ENCODE measurements around the gene LIMCH1.

Gene LIMCH1

GRCh38 chr4:41572956-41573355 is 35.0 kb downstream of the LIMCH1 start:
- FAIRE-seq, result no peak
- no peak for TF ChIP-seq TAF1 (IDR thresholded peaks at IDR 0.05; ENCODE audit: low read depth, low read length)
- no peak for TF ChIP-seq PAX5 (IDR thresholded peaks at IDR 0.05; ENCODE audit: insufficient read depth, low read length, severe bottlenecking)
- TF ChIP-seq SPI1 (IDR thresholded peaks at IDR 0.05; ENCODE audit: low read depth, low read length), result no peak
- TF ChIP-seq POU2F2 (IDR thresholded peaks at IDR 0.05; ENCODE audit: low read depth, low read length), result no peak
- TF ChIP-seq POLR2AphosphoS5 (IDR thresholded peaks at IDR 0.05; ENCODE audit: low read depth, low read length), result no peak
- no peak for DNase-seq (ENCODE audit: insufficient read length, low spot score)

DNA sequence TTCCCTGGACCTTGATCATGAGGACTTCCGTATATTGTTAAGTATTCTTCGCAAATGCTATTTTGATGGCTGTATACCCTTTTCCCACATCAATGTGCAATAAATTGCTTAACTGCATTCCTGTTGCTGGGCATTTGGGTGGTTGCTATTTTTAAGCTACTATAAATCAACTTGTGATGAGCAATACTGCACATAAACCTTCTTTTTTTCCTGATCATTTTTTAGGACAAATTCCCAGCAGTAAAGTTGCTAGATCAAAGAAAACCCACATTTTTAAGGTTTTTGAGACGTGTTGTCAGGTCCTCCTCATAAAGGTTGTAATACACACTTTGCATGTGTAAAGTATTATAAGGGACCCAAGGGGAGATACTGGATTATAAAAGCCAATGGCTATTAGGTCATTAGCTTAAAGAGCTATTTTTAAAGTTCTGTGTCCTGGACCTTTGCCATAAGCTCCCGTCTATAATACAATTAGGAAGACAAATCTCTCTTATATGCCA is 35.6 kb downstream of the LIMCH1 start:
- TF ChIP-seq SPI1 (IDR thresholded peaks at IDR 0.05; ENCODE audit: low read depth, low read length), result no peak
- no peak for TF ChIP-seq PAX5 (IDR thresholded peaks at IDR 0.05; ENCODE audit: insufficient read depth, low read length, severe bottlenecking)
- no peak for TF ChIP-seq POLR2A (IDR thresholded peaks at IDR 0.05; ENCODE audit: low read depth, low read length)
- no peak for FAIRE-seq
- DNase-seq (ENCODE audit: insufficient read length, low spot score), result no peak

DNA sequence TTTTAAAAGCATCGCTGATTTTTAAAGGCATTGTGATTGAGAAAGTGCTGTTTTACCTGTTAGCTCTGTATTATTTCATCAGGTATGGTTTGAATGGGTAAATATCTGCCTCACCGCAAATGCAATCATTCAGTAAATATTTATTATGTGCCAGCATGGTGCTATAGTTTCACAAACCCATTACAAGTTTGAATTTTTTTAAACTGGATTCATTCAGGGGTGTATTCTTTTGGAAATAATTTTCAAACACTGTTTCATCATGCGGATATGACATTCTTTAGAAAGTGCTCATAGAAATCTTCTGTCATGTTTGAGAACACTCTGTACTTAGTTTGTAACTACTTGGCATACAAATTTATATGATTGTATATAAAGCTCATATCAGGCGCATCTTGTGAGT is 37.2 kb downstream of the LIMCH1 start:
- FAIRE-seq, result no peak

GRCh38 chr4:41575665-41576064 is 37.7 kb downstream of the LIMCH1 start:
- no peak for DNase-seq (ENCODE audit: insufficient read length, low spot score)
- TF ChIP-seq POLR2A (IDR thresholded peaks at IDR 0.05; ENCODE audit: low read depth, low read length), result no peak
- no peak for TF ChIP-seq PAX5 (IDR thresholded peaks at IDR 0.05; ENCODE audit: insufficient read depth, low read length, severe bottlenecking)
- TF ChIP-seq POU2F2 (IDR thresholded peaks at IDR 0.05; ENCODE audit: low read depth, low read length), result no peak
- no peak for TF ChIP-seq SPI1 (IDR thresholded peaks at IDR 0.05; ENCODE audit: low read depth, low read length)
- no peak for TF ChIP-seq TAF1 (IDR thresholded peaks at IDR 0.05; ENCODE audit: low read depth, low read length)
- no peak for TF ChIP-seq POLR2AphosphoS5 (IDR thresholded peaks at IDR 0.05; ENCODE audit: low read depth, low read length)
- FAIRE-seq, result no peak

More for the DNA sequence above, 37.2 kb downstream of the LIMCH1 start:
- TF ChIP-seq PAX5 (IDR thresholded peaks at IDR 0.05; ENCODE audit: insufficient read depth, low read length, severe bottlenecking) (no peak), SPI1 (IDR thresholded peaks at IDR 0.05; ENCODE audit: low read depth, low read length) (no peak), POLR2AphosphoS5 (IDR thresholded peaks at IDR 0.05; ENCODE audit: low read depth, low read length) (no peak)
- no peak for DNase-seq (ENCODE audit: insufficient read length, low spot score)

DNA sequence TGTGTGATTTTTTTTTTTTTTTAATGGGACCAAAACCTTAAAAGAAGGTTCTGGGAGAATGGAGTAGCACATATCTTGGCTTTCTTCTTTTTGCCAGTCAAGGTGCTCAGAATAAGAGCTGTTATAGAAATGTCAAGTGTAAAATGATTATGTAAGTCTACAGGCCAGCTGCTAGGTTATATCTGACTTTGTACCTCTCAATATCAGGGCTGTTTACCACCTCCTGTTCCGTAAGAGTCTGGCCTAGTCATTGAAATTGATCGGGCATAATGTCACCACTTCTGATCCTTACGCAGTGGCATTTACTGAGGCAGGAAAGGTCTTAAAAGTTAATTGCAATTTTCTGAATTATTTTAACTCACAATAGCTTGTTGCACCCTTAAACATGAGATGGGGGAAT is 41.1 kb downstream of the LIMCH1 start:
- no peak for FAIRE-seq
- no peak for TF ChIP-seq POU2F2 (IDR thresholded peaks at IDR 0.05; ENCODE audit: low read depth, low read length)
- TF ChIP-seq SPI1 (IDR thresholded peaks at IDR 0.05; ENCODE audit: low read depth, low read length), result no peak
- TF ChIP-seq POLR2A (IDR thresholded peaks at IDR 0.05; ENCODE audit: low read depth, low read length), result no peak
- no peak for TF ChIP-seq PAX5 (IDR thresholded peaks at IDR 0.05; ENCODE audit: insufficient read depth, low read length, severe bottlenecking)
- TF ChIP-seq TAF1 (IDR thresholded peaks at IDR 0.05; ENCODE audit: low read depth, low read length), result no peak
- no peak for TF ChIP-seq POLR2AphosphoS5 (IDR thresholded peaks at IDR 0.05; ENCODE audit: low read depth, low read length)
- DNase-seq (ENCODE audit: insufficient read length, low spot score), result no peak

- no peak for FAIRE-seq
- TF ChIP-seq PAX5 (IDR thresholded peaks at IDR 0.05; ENCODE audit: insufficient read depth, low read length, severe bottlenecking), result no peak
- no peak for TF ChIP-seq POLR2A (IDR thresholded peaks at IDR 0.05; ENCODE audit: low read depth, low read length)
- TF ChIP-seq TAF1 (IDR thresholded peaks at IDR 0.05; ENCODE audit: low read depth, low read length), result no peak
- no peak for TF ChIP-seq SPI1 (IDR thresholded peaks at IDR 0.05; ENCODE audit: low read depth, low read length)
- no peak for TF ChIP-seq POU2F2 (IDR thresholded peaks at IDR 0.05; ENCODE audit: low read depth, low read length)
- TF ChIP-seq POLR2AphosphoS5 (IDR thresholded peaks at IDR 0.05; ENCODE audit: low read depth, low read length), result no peak
These were observed 41.6 kb downstream of the LIMCH1 start for GRCh38 chr4:41579526-41579925.

DNA sequence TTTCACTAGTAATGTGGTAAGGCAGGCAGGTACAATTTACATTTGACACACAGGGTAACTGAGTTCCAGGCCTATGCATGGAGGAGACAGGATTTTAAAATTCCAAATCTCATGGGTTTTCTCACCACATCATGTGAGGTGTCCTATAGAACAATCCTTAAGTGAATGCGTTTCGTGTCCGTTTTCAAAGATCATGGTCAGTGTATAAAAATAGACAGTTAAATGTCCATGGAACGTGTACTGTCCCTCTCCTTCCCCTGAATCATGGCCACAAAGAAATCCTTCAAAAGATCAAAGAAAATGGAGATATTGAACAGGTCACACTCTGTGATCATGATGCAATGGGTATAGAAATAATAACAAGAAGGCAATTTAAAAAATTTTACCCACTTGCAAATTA is 42.0 kb downstream of the LIMCH1 start:
- DNase-seq (ENCODE audit: insufficient read length, low spot score), result no peak
- TF ChIP-seq POU2F2 (IDR thresholded peaks at IDR 0.05; ENCODE audit: low read depth, low read length) (no peak), POLR2AphosphoS5 (IDR thresholded peaks at IDR 0.05; ENCODE audit: low read depth, low read length) (no peak), POLR2A (IDR thresholded peaks at IDR 0.05; ENCODE audit: low read depth, low read length) (no peak), SPI1 (IDR thresholded peaks at IDR 0.05; ENCODE audit: low read depth, low read length) (no peak), TAF1 (IDR thresholded peaks at IDR 0.05; ENCODE audit: low read depth, low read length) (no peak), PAX5 (IDR thresholded peaks at IDR 0.05; ENCODE audit: insufficient read depth, low read length, severe bottlenecking) (no peak)
- no peak for FAIRE-seq

More at GRCh38 chr4:41579526-41579925, 41.6 kb downstream of the LIMCH1 start:
- no peak for DNase-seq (ENCODE audit: insufficient read length, low spot score)

DNA sequence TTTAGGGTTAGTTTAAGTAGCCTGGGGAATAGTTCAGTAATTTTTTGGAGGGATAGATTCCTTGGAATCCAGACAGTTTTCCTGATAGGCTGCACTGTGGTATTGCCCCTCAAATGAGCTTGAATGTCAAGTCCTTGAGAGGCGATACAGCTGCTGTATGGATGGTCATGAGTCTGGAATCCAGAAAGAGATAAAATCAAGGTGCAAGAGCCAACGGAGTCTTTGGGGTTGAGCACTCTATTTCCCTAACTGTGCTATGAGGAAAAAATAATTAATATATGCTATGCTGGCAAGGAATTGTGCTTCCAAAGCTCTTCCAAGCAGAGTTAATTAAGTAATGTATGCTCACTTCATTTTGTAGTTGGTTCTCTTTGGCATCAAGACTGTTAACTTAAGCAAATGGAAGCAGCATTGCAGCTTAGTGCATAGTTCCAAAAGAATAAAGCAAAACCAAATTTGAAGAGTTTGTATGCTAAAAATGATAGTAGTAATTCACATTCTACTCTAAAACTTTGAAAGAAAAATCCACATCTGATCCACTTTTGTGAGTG is 48.8 kb downstream of the LIMCH1 start:
- FAIRE-seq (no peak), DNase-seq (ENCODE audit: insufficient read length, low spot score) (no peak)
- TF ChIP-seq TAF1 (IDR thresholded peaks at IDR 0.05; ENCODE audit: low read depth, low read length) (no peak), SPI1 (IDR thresholded peaks at IDR 0.05; ENCODE audit: low read depth, low read length) (no peak), POLR2A (IDR thresholded peaks at IDR 0.05; ENCODE audit: low read depth, low read length) (no peak), PAX5 (IDR thresholded peaks at IDR 0.05; ENCODE audit: insufficient read depth, low read length, severe bottlenecking) (no peak), POLR2AphosphoS5 (IDR thresholded peaks at IDR 0.05; ENCODE audit: low read depth, low read length) (no peak), POU2F2 (IDR thresholded peaks at IDR 0.05; ENCODE audit: low read depth, low read length) (no peak)

DNA sequence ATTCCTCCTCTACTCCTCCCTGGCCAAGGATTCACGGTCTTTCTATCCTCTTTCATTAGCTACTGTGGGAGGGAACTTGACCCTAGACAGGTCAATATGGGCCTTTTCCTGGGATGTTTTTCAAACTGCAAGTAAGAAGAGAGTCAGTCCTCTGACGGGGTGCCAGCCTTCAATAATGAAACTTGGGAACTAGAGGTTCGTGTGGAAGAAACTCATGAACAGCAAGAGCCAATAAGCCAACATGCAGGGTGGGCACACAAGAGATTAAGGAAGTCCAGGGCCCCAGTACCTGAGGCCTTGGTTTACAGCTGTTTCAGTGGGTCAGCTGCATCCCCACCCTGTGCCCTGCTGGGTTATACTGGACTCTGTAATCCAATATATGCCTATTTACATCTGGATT is 49.3 kb downstream of the LIMCH1 start:
- DNase-seq (ENCODE audit: insufficient read length, low spot score) (no peak), FAIRE-seq (no peak)
- TF ChIP-seq POLR2A (IDR thresholded peaks at IDR 0.05; ENCODE audit: low read depth, low read length), result no peak
- no peak for TF ChIP-seq POU2F2 (IDR thresholded peaks at IDR 0.05; ENCODE audit: low read depth, low read length)
- no peak for TF ChIP-seq TAF1 (IDR thresholded peaks at IDR 0.05; ENCODE audit: low read depth, low read length)
- no peak for TF ChIP-seq PAX5 (IDR thresholded peaks at IDR 0.05; ENCODE audit: insufficient read depth, low read length, severe bottlenecking)
- TF ChIP-seq SPI1 (IDR thresholded peaks at IDR 0.05; ENCODE audit: low read depth, low read length), result no peak
- no peak for TF ChIP-seq POLR2AphosphoS5 (IDR thresholded peaks at IDR 0.05; ENCODE audit: low read depth, low read length)

- no peak for TF ChIP-seq TAF1 (IDR thresholded peaks at IDR 0.05; ENCODE audit: low read depth, low read length)
- no peak for FAIRE-seq
- no peak for DNase-seq (ENCODE audit: insufficient read length, low spot score)
These were observed 52.6 kb downstream of the LIMCH1 start for GRCh38 chr4:41590591-41590990.

All from GM12891 (cell line).